ENCODE data around the gene CES4A.

GRCh38 chr16:66959704-66960161 lies 28.7 kb upstream of the CES4A start:
- TF ChIP-seq CTCF (IDR thresholded peaks at IDR 0.05) (no peak), POLR2AphosphoS5 (IDR thresholded peaks at IDR 0.05) (no peak), POLR2A (IDR thresholded peaks at IDR 0.05; ENCODE audit: low read depth) (no peak)
